Thyroid gland (tissue), 4 donors: ENCODE results near the gene SCAPER. TPM values are rescaled to one million over a fixed set of nuclear protein-coding genes. Genes with fewer than 3 reads are reported as not detected.

Experiments
- DNase-seq, 2 donors: peaks; one replicate each; pipeline ENCODE4 v3.0.0-alpha.2; 2019
- H3K27ac ChIP-seq, 3 donors: fragments of 200-600 bp; sonication (generic); 1 replicate in 2 of 3; 2 replicates in 1 of 3; pipeline ENCODE4 v1.5.1; 2016 to 2019; ENCODE audit warnings: mild to moderate bottlenecking in 1 of 3, moderate library complexity in 1 of 3
- H3K27me3 ChIP-seq: fragments of 200-600 bp; sonication (generic); one replicate; pipeline ENCODE4 v1.5.1; 2019
- H3K36me3 ChIP-seq, 2 donors: fragments of 200-600 bp; sonication (generic); one replicate each; pipeline ENCODE4 v1.5.1; 2016 to 2019
- H3K4me1 ChIP-seq, 2 donors: fragments of 200-600 bp; sonication (generic); one replicate each; pipeline ENCODE4 v1.5.1; 2017 to 2019
- H3K4me3 ChIP-seq, 3 donors: fragments of 200-600 bp; sonication (generic); replicated peaks in 1 of 3; 1 replicate in 2 of 3; 2 replicates in 1 of 3; pipeline ENCODE4 v1.5.1; 2016; ENCODE audit warnings: mild to moderate bottlenecking in 1 of 3
- H3K9me3 ChIP-seq: fragments of 200-600 bp; sonication (generic); one replicate; pipeline ENCODE4 v1.5.1; 2017
- POLR2A ChIP-seq, 2 donors: fragments of 450-650 bp; IDR thresholded peaks; one replicate each; pipeline ENCODE4 v1.6.1; 2017; ENCODE audit warnings: antibody characterized with exemption in 2 of 2, mild to moderate bottlenecking in 2 of 2, moderate library complexity in 1 of 2
- WGBS, 2 donors: methylation state at CpG; one replicate each; pipeline ENCODE4 v1.1.5; 2017; 5-methylcytosine and 5-hydroxymethylcytosine counted together
- intact Hi-C: fragments of 100-400 bp; cut with DNase I; formaldehyde crosslinking; loops from one replicate; pipeline ENCODE4 v1.15.1; 2023
- total RNA-seq, 4 donors: library from RNA; depleted of rRNA; stranded (reverse); fragments of >200 nt; gene quantifications; one replicate each; pipeline ENCODE4 v1.2.3, GENCODE V29; 2016
- TF ChIP-seq, protein P1 (sequence below), 6 experiments: fragments of 200-600 bp in 3 of 6; fragments of 450-650 bp in 3 of 6; sonication (generic) in 3 of 6; IDR thresholded peaks; one replicate each; pipeline ENCODE4 v1.5.1; 2016 to 2019; ENCODE audit warnings: antibody characterized with exemption in 6 of 6, mild to moderate bottlenecking in 2 of 6, inconsistent platforms in 1 of 6, moderate library complexity in 1 of 6

The SCAPER gene
- 10 to 100 TPM; 45.2 to 90.8 (median 63.6) TPM for total RNA-seq

GRCh38 chr15:76905013-76905839 lies at the start of gene SCAPER:
Gene SCAPER, minus strand, starts transcription at chr15:76905340. Its CDS starts 21,523 bp downstream, at chr15:76883817.
- no peaks in the 10 kb centered on the region for H3K36me3 ChIP-seq
- DNase-seq, result peak; percentile 93 to 94
- 1% methylated on average over 28 to 33 of the region's 78 CpGs for WGBS, 2 donors

GRCh38 chr15:76954744-76955143 lies 49.6 kb upstream of the SCAPER start:
- WGBS, 2 donors, result 76 to 77% methylated on average over 2 of the region's 2 CpGs
- DNase-seq, result no peak
- Histone ChIP-seq H3K9me3 (no peaks in the 10 kb centered on the region), H3K4me1 (no peaks in the 10 kb centered on the region), H3K27ac (no peak overlapping the region), H3K27me3 (no peaks in the 10 kb centered on the region), H3K4me3 (no peak overlapping the region), H3K36me3 (no peaks in the 10 kb centered on the region)
- TF ChIP-seq, protein P1, sequence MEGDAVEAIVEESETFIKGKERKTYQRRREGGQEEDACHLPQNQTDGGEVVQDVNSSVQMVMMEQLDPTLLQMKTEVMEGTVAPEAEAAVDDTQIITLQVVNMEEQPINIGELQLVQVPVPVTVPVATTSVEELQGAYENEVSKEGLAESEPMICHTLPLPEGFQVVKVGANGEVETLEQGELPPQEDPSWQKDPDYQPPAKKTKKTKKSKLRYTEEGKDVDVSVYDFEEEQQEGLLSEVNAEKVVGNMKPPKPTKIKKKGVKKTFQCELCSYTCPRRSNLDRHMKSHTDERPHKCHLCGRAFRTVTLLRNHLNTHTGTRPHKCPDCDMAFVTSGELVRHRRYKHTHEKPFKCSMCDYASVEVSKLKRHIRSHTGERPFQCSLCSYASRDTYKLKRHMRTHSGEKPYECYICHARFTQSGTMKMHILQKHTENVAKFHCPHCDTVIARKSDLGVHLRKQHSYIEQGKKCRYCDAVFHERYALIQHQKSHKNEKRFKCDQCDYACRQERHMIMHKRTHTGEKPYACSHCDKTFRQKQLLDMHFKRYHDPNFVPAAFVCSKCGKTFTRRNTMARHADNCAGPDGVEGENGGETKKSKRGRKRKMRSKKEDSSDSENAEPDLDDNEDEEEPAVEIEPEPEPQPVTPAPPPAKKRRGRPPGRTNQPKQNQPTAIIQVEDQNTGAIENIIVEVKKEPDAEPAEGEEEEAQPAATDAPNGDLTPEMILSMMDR (IDR thresholded peaks at IDR 0.05), result no peak
- no peak for TF ChIP-seq POLR2A (IDR thresholded peaks at IDR 0.05)
- intact Hi-C loops, result no loop called here

More at GRCh38 chr15:76905013-76905839, at the start of gene SCAPER:
- peak within 1 kb of the TSS; percentile 78 to 86 (median 86) for H3K4me3 ChIP-seq
- peak within 1 kb of the TSS; percentile 85 to 95 (median 89) for H3K27ac ChIP-seq
- H3K4me1 ChIP-seq, result peaks cover 9 to 27% of the 10 kb centered on the region in 2 donors
- no peaks in the 10 kb centered on the region for H3K27me3 ChIP-seq
- no peaks in the 10 kb centered on the region for H3K9me3 ChIP-seq
- TF ChIP-seq POLR2A (IDR thresholded peaks at IDR 0.05), result peak; percentile 46 to 81
- TF ChIP-seq, protein P1 (IDR thresholded peaks at IDR 0.05), result peak in 2 of 6 experiments; percentile 12 to 13
- intact Hi-C loops, result no loop called here

GRCh38 chr15:76953913-76954312 lies 48.8 kb upstream of the SCAPER start:
- TF ChIP-seq POLR2A (IDR thresholded peaks at IDR 0.05), result no peak
- TF ChIP-seq, protein P1 (IDR thresholded peaks at IDR 0.05), result no peak
- intact Hi-C loops, result no loop called here
- Histone ChIP-seq H3K4me3 (no peak overlapping the region), H3K27me3 (no peaks in the 10 kb centered on the region), H3K36me3 (peaks cover 3 to 4% of the 10 kb centered on the region in 2 donors), H3K27ac (no peak overlapping the region), H3K9me3 (no peaks in the 10 kb centered on the region), H3K4me1 (no peaks in the 10 kb centered on the region)
- WGBS, 2 donors, result 51 to 60% methylated on average over 3 of the region's 3 CpGs
- no peak for DNase-seq

GRCh38 chr15:76951220-76951619 lies 46.1 kb upstream of the SCAPER start:
- H3K4me1 ChIP-seq, result no peaks in the 10 kb centered on the region
- no peaks in the 10 kb centered on the region for H3K9me3 ChIP-seq
- H3K4me3 ChIP-seq, result no peak overlapping the region
- H3K36me3 ChIP-seq, result peaks cover 7 to 15% of the 10 kb centered on the region in 2 donors
- no peak for DNase-seq
- TF ChIP-seq, protein P1 (IDR thresholded peaks at IDR 0.05), result no peak
- no peak for TF ChIP-seq POLR2A (IDR thresholded peaks at IDR 0.05)
- WGBS, 2 donors, result 92 to 95% methylated on average over 1 of the region's 1 CpG
- H3K27me3 ChIP-seq, result no peaks in the 10 kb centered on the region
- H3K27ac ChIP-seq, result no peak overlapping the region
- intact Hi-C loops, result no loop called here

DNA sequence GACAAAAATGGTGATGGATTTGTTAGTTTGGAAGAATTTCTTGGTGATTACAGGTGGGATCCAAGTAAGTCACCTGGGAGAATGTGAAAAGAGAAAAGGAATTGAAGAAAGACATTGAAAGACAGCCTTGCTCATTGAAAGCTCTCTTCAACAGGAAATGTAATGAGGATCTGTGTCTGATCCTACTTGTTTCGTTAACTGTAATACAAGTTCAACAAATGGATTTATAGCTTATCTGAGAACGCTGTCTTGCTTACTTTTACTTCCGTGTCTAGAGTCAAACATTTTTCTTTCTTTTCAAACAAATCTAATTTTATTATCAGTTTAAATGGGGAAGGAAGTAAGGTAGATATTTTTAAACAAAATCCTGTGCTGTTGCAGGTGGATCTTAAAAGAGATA lies 42.3 kb upstream of the SCAPER start:
- TF ChIP-seq POLR2A (IDR thresholded peaks at IDR 0.05), result no peak
- TF ChIP-seq, protein P1 (IDR thresholded peaks at IDR 0.05), result no peak
- Histone ChIP-seq H3K36me3 (peaks cover 11 to 15% of the 10 kb centered on the region in 2 donors), H3K27ac (no peak overlapping the region), H3K9me3 (no peaks in the 10 kb centered on the region), H3K27me3 (no peaks in the 10 kb centered on the region), H3K4me1 (no peaks in the 10 kb centered on the region), H3K4me3 (no peak overlapping the region)
- intact Hi-C loops, result no loop called here
- no peak for DNase-seq
- 92 to 94% methylated on average over 3 of the region's 3 CpGs for WGBS, 2 donors
